DND-41 (cell line): ENCODE measurements around the gene AGAP9.
"Not testable (repeated sequence)": the region's sequence is repeated elsewhere in the genome, so short reads cannot be mapped to it uniquely, and the experiment has no call there.

Source experiments
- CTCF ChIP-seq: IDR thresholded peaks from 2 replicates; pipeline ENCODE4 v1.5.1; 2012; ENCODE audit warnings: borderline replicate concordance, low read length, moderate library complexity, mild to moderate bottlenecking; ENCODE audit not compliant: poor library complexity, severe bottlenecking; ENCODE audit errors: extremely low read depth
- EZH2 ChIP-seq: IDR thresholded peaks from 3 replicates; pipeline ENCODE4 v1.6.1; 2012; ENCODE audit warnings: borderline replicate concordance, low read depth, mild to moderate bottlenecking, moderate library complexity, low read length, inconsistent platforms; ENCODE audit not compliant: severe bottlenecking

DNA sequence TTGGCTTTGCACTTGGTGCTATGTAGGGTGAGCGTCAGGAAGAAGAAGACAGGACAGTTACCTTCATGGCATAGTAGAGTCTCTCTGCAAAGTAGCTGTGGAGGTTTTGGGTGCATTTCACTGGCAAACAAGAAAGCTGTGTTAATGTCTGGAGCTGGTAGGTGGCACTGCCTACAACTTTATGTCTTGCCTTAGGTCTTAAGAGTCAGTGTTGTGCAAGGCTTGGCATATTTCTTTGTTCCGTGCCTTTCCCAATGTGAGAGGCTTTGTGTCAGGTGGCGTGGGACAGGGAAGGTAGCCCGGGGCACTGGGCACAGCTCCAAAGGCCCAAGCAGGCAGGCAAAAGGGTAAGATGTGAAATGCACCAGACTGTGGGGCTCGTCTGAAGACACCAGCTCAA lies 51.4 kb downstream of the AGAP9 start:
- not testable (repeated sequence) for TF ChIP-seq CTCF, EZH2
